NCI-H146 treated with DMSO at 0.1 percent for 48 hours (cell line): ENCODE data around the gene KRT5.
"Not testable (repeated sequence)": the region's sequence is repeated elsewhere in the genome, so short reads cannot be mapped to it uniquely, and the experiment has no call there.

Experiments used
- DNase-seq: peaks from one replicate; lab custom pipeline; 2025; ENCODE audit not compliant: unreplicated experiment; lab: John Stamatoyannopoulos, UW

Gene KRT5

DNA sequence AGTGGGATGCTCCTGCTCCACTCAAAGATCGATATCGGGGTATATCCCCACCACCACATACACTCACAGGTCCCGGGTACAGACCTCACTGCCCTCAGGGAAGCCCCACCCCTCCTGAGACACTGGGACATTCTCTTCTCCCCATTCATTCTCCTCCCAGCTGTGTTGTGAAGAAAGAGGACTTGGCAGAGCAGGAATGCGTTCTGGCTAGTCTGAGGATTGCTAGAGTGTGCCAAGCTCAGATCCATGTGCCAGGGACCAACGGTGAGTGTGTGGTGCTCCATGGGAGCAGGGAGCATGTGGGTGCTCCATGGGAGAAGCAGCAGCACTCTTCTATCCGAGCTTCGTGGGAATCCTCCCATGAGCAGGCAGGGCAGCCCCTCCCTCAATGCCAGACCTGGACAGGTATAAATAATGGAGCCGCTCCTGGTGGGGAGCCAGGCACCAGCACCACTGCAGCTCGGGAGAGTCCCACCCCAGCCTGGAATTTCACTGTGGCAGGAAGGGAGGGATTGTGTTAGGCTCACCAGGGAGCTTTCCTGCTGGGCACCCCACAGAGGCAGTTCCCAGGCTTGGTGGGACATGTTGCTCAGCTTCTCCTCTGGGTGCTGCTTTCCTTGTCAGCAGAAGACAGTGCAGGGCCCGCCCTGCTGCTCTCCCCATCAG lies 2.3 kb upstream of the KRT5 start:
- no peak for DNase-seq

DNA sequence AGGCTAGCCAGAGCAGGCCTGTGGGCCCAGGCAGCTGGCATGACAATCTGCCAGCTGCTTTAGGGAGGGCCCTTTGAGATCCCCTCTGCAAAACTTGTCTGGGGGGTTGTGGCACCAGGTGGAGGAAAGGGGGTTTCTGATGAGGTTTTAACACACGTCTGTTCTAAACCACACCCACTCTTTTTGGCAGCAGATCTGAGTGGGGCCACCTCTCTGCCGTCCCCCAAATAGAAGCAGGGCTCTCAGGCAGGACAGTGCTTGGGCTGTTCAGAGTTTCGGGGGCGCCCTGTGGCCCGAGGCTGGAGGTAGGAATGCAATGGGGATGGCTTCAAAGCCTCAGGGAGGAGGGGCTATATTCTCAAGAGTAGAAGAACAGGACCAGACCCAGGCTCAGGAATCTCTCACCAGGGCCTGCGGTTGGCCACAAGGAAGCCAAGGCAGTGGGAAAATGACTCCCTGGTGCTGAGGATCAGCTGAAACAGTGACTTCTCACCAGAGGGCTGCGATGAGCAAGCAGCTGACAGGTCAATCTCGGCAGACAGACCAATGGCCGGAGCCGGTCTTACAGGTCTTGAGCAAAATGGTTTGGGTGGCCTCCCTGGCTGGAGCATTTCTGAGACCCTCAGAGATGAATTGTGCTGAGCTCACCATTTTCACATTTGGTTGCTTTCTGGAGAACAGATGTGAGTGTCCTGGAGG lies 1.5 kb upstream of the KRT5 start:
- no peak for DNase-seq

DNA sequence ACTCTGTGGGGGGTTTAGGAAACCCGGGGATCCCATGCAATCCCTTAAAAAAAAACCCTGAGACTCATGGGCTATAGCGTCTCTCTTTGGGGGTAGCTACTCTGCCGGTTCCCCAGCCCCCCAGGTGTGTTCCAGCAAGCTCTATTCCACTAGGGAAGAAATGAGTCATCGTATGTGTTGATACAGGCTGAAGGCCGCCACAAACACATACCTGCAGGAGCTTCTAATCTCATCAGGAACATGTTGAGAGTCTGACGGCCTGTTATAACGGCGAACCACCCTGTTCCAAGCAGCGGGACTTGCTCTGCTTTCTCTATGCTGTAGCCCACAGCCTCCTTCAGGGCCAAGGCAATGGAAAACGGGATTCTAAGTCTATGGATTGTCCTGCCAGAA lies 977 bp upstream of the KRT5 start:
- no peak for DNase-seq

DNA sequence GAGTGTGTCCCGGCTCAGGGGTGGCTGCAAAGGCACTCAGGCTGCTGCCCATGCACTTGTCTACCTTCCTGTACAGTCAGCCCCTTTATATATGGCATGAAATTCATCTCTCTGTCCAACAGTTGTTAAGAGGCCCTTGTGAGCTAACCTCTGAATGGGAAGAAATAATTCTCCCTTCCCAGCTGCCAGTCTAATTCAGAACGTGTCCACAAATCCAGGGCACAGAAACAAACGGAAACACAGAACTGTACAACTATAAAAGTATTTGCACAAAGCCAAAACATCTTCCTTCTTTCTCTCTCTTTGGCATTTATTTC lies 849 bp downstream of the KRT5 start:
- DNase-seq = no peak

DNA sequence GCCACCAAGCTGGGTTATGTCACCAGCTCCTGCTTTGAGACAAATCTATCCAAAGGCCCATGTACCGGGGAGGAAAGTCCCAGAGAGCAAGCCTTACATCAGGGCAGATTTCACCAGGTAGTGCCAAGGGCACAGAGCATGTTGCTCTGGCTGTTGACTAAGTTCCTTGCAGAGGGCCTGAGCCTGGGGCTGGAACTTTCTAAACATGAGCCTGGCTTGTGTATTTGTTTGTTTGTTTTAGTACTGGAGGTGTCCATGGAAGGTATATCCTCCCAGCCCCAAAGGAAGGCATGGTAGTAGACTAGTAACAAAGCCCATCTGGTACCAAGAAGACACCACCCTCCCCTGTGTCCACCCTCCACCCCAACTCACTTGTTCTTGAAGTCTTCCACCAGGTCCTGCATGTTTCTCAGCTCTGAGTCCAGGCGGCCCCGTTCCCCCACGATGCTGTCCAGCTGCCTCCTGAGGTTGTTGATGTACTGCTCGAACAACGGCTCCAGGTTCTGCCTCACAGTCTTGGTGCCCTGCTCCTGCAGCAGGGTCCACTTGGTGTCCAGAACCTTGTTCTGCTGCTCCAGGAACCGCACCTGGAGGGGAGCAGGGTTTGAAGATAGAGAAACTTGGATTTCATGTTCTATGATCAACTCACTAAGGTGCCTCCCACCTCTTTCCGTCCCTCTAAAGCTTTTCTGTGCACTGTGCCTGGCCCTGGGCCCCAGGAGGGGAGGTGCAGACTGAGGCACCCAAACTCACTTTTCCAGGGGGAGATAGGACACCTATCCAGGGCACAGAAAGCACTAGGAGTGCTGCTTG lies 1.4 kb downstream of the KRT5 start:
- DNase-seq = no peak

DNA sequence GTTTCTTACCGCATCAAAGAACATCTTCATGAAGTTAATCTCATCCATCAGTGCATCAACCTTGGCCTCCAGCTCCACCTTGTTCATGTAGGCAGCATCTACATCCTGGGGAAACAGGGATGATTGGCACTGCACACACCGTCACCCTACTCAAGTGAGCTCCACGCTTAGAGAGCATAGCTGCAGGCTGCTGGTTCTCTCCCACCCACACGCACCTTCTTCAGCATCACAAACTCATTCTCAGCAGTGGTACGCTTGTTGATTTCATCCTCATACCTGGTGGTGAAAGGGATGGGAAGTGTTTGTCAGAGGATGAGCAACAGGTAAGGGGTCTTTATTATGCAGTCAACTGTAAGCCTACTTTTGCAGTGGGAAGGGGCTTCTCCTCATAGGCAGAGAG lies 2.3 kb downstream of the KRT5 start:
- DNase-seq = no peak

DNA sequence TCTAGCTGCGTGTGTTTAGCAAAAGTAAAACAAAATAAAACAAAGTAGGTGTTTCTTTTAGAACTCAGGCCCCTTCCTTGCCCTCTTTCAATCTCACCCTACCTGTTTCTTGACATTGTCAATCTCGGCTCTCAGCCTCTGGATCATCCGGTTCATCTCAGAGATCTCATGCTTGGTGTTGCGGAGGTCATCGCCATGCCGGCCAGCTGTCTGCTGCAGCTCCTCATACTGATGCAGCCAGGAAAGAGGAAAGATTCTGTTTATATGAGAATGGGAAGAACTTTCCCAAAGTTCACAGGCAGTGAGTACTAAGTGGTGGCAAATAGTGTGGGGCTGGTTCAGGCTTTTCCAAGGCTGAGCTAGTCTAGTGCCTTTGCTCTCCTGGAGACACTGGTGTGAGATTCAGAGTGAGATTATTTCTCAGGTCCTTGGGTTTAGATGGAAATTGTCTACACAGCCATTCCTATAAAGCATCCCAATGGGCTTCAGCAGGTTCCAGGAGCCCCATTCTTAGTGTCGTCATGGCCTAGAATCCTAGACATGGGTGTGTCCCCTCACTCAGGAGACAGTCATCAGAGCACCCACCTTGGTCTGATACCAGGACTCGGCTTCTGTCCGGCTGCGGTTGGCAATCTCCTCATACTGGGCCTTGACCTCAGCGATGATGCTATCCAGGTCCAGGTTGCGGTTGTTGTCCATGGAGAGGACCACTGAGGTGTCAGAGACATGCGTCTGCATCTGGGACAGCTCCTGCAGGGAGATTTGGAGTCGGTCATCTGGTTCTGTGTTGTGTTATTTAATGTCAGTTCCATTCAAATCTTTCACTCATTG lies 3.0 kb downstream of the KRT5 start:
- no peak for DNase-seq

DNA sequence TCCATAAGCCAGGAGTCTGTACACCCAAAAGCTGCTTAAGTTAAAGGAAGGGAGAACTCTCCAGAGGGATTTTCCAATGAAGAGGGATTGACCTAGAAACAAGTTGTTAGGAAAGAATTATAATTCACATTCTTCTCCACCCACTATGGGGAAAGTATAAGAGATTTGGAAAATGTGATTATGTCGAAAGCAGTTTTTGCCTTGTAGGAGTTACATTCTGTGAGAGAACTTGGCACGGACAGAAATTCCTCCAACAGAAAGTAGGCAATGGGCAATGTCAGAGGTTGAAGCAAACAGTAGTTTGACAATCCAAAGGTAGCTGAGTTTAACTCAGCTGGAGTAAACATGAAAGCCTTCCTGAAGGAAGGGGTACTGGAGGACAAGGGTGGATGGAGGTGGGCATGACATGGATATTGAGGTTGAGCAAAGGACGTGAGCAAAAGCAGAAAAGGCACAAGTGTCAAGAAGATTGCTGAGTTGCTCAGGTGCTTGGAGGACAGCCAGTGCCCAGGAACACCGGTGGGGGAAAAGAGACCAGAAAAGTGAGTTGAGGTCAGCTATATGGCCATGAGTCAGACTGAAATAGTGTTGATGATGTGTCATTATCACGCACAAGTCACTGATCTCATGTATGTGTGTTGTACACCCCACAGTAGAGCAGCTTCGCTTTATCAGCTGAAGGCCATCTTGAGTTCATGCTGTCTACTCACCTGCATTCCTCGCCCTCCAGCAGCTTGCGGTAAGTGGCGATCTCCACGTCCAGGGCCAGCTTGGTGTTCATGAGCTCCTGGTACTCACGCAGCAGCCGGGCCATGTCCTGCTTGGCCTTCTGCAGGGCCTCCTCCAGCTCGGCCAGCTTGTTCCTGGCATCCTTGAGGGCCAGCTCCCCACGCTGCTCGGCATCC lies 4.0 kb downstream of the KRT5 start:
- no peak for DNase-seq

DNA sequence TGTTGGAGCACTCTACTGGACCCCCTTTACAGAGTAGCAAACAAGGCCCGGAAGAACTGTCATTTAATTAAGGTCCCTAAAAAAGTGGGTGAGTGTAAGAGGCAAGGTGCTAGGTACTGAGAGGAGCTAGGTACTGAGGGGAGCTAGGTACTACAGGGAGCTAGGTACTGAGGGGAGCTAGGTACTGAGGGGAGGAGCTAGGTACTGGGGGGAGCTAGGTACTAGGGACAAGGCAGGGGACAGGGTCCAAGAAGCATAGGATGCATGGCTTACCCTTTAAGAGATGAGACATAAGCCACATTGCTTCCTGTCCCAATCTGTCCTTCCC lies 4.9 kb downstream of the KRT5 start:
- DNase-seq = no peak

DNA sequence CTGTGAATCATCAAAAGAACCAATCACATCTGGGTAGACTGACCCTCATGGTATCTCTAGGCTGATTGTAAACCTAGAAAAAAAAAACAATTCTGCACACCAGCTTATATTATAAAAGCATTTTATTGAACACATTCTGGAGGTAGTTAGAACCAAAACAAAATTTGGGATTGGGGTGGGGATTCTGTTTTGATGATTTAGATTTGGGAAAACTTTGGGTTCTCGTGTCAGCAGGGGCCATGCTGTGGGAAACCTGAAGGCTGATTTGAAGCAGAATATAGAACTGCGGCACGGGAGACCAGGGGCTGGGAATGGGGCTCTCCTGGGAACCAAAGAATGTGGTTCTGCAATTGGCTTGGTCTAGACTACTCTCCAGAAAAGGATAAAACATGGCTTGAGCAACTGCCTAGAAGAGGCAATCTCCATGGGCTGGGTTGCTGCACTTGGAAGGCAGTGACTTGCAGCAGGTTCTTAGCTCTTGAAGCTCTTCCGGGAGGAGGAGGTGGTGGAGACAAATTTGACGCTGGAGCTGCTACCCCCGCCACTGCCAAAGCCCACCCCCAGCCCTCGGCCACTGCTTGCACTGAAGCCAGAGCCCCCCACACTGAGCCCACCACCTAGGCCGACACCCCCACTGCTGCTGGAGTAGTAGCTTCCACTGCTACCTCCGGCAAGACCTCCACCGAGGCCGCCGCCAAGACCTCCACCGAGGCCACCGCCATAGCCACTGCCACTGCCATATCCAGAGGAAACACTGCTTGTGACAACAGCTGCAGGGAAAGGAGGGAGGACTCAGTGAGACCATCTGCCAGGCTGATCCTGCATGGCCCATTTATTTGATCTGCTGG lies 5.5 kb downstream of the KRT5 start:
- no peak for DNase-seq

DNA sequence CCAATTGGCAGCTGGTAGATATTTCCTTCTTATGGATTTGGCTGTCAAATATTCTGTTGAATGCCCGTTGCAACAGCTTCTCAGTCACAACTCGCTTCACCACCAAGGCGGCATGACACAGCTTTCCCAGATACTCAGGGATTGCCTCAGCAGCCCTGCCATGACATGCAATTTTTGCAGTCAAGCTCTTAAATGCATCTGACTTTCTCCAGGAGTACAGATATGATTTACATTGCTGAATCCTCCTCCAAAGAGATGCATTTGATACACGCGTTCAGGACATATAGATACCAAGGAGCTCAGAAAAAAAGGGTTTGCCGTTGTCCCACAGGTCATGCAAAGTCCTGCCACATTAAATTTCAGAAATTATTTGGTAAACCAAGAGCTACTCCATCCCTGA lies 6.5 kb downstream of the KRT5 start:
- no peak for DNase-seq

DNA sequence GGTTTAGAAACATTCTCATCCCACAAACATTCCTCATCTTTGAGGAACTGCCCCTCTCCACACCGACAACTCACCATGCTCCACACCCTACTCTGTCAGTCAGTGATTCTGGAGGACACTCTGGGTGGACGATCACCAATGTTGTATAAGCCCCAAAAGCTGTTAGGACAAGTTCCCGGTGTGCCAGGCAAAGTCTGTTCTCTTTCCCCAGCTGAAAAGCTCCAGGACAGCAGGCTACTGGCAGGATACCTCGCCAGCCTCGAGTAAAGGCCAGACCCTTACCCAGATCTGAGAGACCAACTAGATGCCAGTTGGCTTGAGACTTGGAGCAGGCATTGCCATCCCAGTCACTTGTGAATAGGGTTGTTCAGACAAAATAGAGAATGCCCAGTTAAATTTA lies 12.0 kb downstream of the KRT5 start:
- no peak for DNase-seq

DNA sequence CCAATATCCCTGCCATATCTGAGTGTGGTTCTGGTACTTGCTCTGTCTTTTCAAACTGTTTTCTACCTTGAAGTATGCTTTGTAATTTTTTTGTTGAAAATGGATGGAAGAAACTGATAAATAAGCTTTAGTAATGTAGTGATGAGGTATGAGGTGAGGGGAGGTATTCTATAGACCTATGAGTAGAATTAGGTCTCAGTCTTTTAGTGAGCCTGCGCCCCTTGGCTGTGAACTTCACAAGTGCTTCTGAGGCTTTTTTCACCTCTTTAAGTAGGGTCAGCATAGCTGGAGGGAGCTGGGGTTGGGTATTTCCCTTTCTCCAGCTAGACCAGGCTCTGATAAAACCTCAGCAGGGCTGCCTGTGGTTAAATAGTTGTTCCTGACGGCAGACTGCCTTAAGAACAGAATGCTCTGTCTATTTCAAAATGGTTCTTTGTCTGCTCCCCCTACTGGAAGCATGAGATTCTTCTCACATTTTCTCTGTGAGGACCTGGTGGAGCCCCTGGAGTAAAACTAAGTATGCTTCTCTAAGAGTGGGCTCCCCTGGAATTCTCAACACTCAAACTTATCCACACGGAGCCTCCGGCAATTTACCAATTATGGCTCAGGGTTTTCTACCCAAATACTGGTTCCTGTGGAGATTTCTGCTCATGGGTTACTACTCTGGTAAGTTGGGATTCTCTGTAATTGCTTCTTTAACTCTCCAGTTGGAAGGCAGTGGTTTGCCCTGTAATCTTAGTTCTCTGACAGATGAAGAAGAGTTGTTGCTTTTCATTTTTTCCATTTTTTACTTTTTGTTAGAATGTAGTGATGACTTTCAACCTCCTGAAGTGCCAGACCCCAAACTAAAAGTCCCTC lies 13.1 kb downstream of the KRT5 start:
- DNase-seq = peak; percentile 49

DNA sequence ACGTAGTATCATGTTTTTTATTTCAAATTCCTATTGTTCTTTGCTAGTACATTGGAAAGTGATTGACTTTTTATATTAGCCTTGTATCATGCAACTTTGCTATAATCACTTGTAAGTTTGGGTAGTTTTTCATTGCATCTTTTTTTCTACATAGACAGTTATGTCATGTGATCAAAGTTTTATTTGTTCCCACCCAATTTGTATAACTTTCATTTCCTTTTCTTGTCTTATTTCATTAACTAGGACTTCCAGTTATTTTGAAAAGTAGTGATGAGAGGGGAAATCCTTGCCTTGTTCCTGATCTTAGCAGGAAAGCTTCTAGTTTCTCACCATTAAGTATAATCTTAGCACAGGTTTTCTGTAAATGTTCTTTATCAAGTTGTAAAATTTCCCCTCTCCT lies 17.3 kb downstream of the KRT5 start:
- no peak for DNase-seq

DNA sequence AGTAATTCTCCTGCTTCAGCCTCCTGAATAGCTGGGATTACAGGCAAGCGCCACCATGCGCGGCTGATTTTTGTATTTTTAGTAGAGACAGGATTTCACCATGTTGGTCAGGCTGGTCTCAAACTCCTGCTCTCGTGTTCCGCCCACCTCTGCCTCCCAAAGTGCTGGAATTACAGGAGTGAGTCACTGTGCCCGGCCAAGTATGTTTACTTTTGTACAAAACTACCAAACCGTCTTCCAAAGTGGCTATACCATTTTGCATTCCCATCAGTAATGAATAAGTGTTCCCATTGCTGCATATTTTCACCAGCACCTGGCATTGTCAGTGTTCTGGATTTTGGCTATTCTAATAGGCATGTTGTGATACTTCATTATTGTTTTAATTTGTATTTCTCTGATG lies 18.7 kb downstream of the KRT5 start:
- DNase-seq = no peak

DNA sequence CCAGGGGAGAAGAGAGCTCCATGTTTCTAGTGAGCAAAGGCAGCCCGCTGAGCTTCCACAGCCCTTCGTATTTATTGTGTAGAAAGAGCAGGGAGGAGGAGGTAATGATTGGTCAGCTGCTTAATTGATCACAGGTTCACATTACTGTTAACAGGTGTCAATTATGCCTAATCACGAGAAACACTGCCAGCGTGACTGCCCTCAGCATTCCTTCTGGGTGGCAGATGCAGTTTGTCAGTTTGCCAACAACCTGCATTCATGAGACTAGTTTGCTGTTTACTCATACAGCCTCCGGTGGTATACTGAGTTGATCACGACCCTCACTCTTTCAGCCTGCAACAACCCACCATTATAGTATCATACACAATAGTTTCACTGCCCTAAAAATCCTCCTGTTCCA lies 19.6 kb downstream of the KRT5 start:
- not testable (repeated sequence) for DNase-seq

DNA sequence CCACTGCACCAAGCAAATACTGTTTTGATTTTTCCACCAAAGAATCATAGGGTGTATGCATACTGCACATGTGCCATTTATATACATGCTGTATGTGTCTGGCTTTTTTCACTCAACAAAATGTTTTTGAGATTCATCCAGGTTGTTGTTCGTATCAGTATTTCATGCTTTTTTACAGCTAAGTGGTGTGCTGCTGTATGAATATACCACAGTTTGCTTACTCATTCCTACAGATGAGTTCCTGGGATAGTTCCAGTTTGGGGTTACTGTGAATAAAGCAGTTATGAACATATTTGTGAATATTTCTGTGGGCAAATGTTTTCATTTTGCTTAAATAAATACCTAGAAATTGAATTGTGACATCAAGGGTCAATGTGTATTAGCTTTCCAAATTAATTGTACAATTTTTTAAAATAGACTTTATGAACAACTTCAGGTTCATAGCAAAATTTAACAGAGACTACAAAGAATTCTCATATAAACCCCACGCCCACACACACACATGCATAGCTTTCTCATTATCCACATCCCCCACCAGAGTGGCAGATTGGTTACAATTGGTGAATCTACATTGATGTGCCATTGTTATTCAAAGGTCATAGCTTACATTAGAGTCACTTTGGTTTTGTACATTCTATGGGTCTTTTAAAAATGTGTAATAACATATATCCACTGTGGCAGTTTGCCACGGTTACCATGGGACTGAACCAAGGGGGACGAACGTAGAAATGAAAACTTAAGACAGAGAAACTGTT lies 20.2 kb downstream of the KRT5 start:
- no peak for DNase-seq

DNA sequence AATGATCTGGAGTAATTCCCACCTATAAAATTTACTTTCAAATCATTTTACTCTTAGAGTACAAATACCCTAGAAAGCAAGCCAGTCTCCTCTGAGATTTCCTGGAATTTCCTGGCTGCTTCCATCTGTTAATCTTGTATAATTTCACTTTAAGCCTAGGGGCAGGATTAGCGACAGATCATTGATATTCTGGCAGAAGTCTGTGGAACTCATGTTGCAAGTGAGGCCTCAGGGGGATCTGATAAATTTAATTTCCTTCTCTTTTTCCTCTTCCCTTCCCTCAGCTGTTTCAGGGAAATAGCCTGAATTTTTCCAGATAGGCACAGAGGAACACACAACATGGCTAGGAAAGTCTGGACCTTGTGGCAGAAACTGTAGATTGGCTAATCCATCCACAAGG lies 21.2 kb downstream of the KRT5 start:
- DNase-seq = no peak
